ENCODE data around the gene TCTN1. TPM values are rescaled to one million over a fixed set of nuclear protein-coding genes. Genes with fewer than 3 reads are reported as not detected.
"Not testable (repeated sequence)": the region's sequence is repeated elsewhere in the genome, so short reads cannot be mapped to it uniquely, and the experiment has no call there.

Gene TCTN1
- total RNA-seq, 1 donor from 2014 or later = 24.4 TPM

DNA sequence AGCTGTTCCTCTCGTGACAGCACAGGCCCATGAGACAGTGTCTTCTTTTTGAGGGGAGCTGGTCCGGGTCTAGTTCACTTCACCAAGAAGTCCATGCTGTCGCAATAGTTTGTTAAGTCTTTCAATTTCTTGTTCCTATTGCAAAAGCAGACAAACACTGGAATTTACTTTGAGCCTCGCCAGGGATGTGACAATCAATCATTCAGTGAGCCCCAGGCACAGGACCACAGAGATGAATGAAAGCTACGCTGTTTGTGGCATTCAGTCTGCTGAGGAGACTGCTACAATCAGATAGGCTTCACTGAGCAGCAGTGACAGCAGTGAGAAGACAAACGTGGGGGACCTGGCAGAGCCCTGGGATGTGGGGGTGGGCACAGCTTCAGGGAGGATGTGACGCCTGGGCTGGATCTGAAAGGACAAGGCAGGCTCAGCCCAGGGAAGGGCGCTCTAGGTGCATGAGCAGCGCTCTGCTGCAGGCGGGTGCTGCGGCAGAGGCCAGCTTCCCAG lies 35.5 kb downstream of the TCTN1 start:
- TF ChIP-seq, protein P1, sequence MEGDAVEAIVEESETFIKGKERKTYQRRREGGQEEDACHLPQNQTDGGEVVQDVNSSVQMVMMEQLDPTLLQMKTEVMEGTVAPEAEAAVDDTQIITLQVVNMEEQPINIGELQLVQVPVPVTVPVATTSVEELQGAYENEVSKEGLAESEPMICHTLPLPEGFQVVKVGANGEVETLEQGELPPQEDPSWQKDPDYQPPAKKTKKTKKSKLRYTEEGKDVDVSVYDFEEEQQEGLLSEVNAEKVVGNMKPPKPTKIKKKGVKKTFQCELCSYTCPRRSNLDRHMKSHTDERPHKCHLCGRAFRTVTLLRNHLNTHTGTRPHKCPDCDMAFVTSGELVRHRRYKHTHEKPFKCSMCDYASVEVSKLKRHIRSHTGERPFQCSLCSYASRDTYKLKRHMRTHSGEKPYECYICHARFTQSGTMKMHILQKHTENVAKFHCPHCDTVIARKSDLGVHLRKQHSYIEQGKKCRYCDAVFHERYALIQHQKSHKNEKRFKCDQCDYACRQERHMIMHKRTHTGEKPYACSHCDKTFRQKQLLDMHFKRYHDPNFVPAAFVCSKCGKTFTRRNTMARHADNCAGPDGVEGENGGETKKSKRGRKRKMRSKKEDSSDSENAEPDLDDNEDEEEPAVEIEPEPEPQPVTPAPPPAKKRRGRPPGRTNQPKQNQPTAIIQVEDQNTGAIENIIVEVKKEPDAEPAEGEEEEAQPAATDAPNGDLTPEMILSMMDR (IDR thresholded peaks at IDR 0.05; ENCODE audit: unreplicated experiment) = no peak
- Mint-ChIP-seq H3K27ac (ENCODE audit: unreplicated experiment) (no peak overlapping the region), H3K4me3 (ENCODE audit: unreplicated experiment) (no peak overlapping the region), H3K27me3 (ENCODE audit: unreplicated experiment) (peaks cover 2% of the 10 kb centered on the region), H3K36me3 (ENCODE audit: low read depth, unreplicated experiment) (peaks cover 11% of the 10 kb centered on the region), H3K4me1 (ENCODE audit: unreplicated experiment) (no peaks in the 10 kb centered on the region), H3K9me3 (ENCODE audit: unreplicated experiment) (no peaks in the 10 kb centered on the region)
- DNase-seq (ENCODE audit: low spot score) = no peak

DNA sequence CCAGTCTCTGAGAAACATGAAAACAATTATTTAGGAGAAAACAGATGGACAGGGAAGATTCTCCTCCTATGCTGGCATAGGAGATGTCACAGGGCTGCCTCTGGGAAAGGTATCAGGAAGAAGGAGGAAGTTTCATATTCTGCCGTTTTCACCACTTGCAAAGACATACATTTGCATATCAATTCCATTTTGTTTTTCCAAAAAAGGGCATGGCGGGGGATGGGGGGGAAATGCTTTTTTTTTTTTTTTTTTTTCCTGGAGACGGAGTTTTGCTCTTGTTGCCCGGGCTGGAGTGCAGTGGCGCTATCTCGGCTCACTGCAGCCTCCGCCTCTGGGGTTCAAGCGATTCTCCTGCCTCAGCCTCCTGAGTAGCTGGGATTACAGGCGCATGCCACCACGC lies 40.3 kb downstream of the TCTN1 start:
- H3K9me3 Mint-ChIP-seq (ENCODE audit: unreplicated experiment); DNase-seq (ENCODE audit: low spot score); H3K27ac Mint-ChIP-seq (ENCODE audit: unreplicated experiment); H3K4me1 Mint-ChIP-seq (ENCODE audit: unreplicated experiment); H3K4me3 Mint-ChIP-seq (ENCODE audit: unreplicated experiment); H3K27me3 Mint-ChIP-seq (ENCODE audit: unreplicated experiment): not testable (repeated sequence)
- peaks cover 12% of the 10 kb centered on the region for H3K36me3 Mint-ChIP-seq (ENCODE audit: low read depth, unreplicated experiment)

DNA sequence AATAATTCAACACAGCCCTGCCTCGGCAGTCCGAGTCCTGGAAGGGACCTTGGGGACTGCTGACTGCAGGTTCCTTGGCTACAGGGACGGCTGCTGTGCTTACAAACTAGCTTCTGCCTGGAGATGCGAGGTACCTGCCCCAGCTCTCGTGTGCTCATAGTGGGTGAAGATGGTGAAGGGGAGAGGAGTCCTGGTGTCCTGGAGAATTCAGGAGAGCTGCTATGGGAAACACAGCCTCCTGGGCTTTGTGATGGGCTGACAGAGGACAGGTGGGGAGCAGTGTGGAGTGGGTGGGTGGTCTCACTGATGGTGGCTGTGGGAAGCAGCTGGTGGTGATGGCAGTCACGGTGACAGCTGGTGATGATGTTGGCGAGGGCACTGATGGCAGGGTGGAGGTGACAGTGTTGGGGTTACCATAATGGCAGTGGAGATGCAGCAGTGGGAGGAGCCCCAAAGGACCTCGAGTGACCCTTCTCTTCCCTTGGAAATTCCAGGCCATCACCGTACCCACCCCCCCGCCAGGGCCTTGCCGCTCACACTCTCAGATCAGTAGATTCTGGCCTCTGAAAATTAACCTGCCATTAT lies 42.2 kb downstream of the TCTN1 start:
- peaks cover 1% of the 10 kb centered on the region for H3K27me3 Mint-ChIP-seq (ENCODE audit: unreplicated experiment)

DNA sequence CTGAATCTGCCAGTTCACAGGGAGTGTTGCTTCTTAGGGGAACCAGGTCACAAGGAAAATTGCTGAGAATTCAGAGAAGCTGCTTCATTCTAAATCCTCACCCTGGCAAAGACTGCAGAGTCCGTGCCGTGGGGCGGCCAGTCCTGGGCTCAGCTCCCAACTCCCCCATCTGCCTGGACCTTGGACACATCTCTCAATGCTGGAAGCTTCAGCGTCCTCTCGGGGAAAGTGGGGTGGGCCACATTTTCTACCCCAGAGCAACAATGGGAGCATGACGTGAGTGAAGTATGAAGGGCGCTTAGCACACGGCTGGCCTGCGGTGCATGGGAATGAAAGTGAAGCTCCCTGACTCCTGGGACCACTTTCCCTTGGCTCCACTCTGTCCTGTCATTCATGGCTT lies 43.8 kb downstream of the TCTN1 start:
- peaks cover 7% of the 10 kb centered on the region for H3K4me1 Mint-ChIP-seq (ENCODE audit: unreplicated experiment)
- TF ChIP-seq, protein P1 (IDR thresholded peaks at IDR 0.05; ENCODE audit: unreplicated experiment) = no peak
- no peak overlapping the region for H3K27ac Mint-ChIP-seq (ENCODE audit: unreplicated experiment)
- H3K36me3 Mint-ChIP-seq (ENCODE audit: low read depth, unreplicated experiment) = peaks cover 10% of the 10 kb centered on the region
- DNase-seq (ENCODE audit: low spot score) = no peak
- H3K4me3 Mint-ChIP-seq (ENCODE audit: unreplicated experiment) = no peak overlapping the region
- H3K9me3 Mint-ChIP-seq (ENCODE audit: unreplicated experiment) = no peaks in the 10 kb centered on the region
- peaks cover 3% of the 10 kb centered on the region for H3K27me3 Mint-ChIP-seq (ENCODE audit: unreplicated experiment)

More for the DNA sequence above, 42.2 kb downstream of the TCTN1 start:
- Mint-ChIP-seq H3K9me3 (ENCODE audit: unreplicated experiment) (no peaks in the 10 kb centered on the region), H3K36me3 (ENCODE audit: low read depth, unreplicated experiment) (peaks cover 10% of the 10 kb centered on the region), H3K4me3 (ENCODE audit: unreplicated experiment) (no peak overlapping the region), H3K27ac (ENCODE audit: unreplicated experiment) (no peak overlapping the region), H3K4me1 (ENCODE audit: unreplicated experiment) (peaks cover 5% of the 10 kb centered on the region)
- TF ChIP-seq, protein P1 (IDR thresholded peaks at IDR 0.05; ENCODE audit: unreplicated experiment) = no peak
- DNase-seq (ENCODE audit: low spot score) = no peak

DNA sequence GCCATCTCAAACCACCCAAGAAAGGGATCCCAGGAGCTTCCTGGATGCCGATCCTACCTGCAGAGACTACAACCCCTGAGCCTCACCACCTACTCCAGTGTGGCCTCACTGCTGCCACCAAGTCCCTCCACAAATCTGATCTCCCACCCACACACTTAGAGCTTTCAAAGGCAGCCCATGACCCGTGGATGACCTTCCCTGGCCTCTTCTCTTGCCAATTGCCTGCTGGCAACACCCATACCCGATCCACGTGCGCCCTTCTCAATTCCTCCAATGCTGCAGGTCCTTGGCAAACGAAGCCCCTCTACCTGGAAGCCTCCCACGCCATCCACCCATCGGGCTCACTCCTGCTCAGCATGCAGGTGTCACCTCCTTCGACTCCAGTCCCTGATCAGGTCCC lies 44.3 kb downstream of the TCTN1 start:
- peaks cover 10% of the 10 kb centered on the region for H3K36me3 Mint-ChIP-seq (ENCODE audit: low read depth, unreplicated experiment)
- H3K27me3 Mint-ChIP-seq (ENCODE audit: unreplicated experiment) = peaks cover 3% of the 10 kb centered on the region
- no peak overlapping the region for H3K4me3 Mint-ChIP-seq (ENCODE audit: unreplicated experiment)
- peaks cover 7% of the 10 kb centered on the region for H3K4me1 Mint-ChIP-seq (ENCODE audit: unreplicated experiment)
- TF ChIP-seq, protein P1 (IDR thresholded peaks at IDR 0.05; ENCODE audit: unreplicated experiment) = no peak
- no peak for DNase-seq (ENCODE audit: low spot score)
- H3K27ac Mint-ChIP-seq (ENCODE audit: unreplicated experiment) = no peak overlapping the region
- H3K9me3 Mint-ChIP-seq (ENCODE audit: unreplicated experiment) = no peaks in the 10 kb centered on the region

Measured in endothelial cell (in vitro differentiated cells).